Bronchus fibroblast of lung (primary cell): ENCODE results near the gene CCNB1. TPM values are rescaled to one million over a fixed set of nuclear protein-coding genes. Genes with fewer than 3 reads are reported as not detected.

Source experiments
- total RNA-seq: library from RNA; depleted of rRNA; stranded (reverse); fragments of >200 nt; gene quantifications from 2 replicates; pipeline ENCODE4 v1.2.3, GENCODE V29; 2015

Gene CCNB1
- 276 and 294 TPM in 2 replicates for total RNA-seq

DNA sequence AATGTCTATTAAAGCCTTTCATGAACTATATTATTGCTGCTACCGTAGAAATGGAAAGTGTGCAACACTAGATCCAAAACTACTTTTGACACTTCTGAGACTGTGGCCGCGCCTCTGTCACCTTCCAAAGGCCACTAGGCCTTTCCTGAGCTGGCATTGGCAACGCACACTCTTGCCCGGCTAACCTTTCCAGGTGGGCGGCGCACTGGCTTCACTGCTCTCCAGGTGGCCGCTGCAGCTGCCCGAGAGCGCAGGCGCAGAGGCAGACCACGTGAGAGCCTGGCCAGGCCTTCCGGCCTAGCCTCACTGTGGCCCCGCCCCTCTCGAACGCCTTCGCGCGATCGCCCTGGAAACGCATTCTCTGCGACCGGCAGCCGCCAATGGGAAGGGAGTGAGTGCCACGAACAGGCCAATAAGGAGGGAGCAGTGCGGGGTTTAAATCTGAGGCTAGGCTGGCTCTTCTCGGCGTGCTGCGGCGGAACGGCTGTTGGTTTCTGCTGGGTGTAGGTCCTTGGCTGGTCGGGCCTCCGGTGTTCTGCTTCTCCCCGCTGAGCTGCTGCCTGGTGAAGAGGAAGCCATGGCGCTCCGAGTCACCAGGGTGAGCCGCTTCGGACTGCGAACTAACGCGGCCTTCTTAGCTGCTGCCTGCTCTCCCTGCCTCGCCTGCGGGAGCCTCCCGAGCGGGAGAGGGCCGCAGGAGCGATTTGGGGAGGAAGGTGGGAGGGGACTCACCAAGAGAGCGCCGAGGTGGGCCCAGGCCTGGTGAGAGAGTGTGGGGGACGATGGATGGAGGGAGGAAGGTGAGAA lies at the start of gene CCNB1:
TSS of gene CCNB1 (plus strand) at position 465 of the 807 bp plus-strand sequence. CDS start at position 578, 113 bp downstream.

DNA sequence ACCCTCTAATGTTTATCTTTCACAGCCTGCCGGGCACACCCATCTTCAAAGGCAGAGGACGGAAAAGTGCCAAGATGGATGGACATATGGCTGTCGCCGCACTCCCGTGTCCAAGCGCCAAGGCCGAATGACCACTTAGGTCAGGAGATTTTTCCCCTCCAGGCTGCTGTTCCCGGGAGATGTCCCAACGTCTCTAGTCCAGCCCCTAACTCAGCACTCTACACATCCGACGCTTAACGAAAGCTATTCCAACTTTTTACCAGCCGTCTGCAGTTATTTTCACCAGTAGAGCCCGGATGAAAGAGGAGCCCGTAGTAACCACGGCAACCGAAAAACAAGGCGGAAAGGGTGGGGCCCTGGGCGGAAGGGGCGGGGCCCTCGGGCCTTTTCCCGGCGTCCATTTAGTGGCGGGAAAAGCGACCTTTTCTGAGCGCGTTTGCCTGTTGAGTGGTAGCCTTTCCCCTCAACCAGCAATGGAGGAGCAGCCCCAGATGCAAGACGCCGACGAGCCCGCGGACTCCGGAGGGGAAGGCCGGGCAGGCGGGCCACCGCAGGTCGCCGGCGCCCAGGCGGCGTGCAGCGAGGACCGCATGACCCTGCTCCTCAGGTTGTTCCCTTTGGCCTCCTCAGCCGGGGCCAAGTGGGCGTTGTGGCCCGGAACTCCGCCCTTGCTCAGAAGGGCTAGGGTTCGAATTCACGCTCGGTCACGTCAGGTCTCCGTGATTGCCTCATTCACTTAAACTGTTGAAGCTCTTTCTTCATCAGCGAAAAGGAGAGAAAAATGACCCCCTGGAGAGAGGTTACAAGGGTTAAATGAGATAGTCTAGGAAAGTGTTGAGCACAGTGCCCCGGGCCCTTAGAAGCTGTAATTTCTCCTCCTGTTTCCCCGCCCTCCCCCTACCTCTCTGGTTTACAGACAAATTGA lies 22.5 kb downstream of the CCNB1 start, which contains the start of gene CENPH:
TSS of gene CENPH (plus strand) at position 422 of the 925 bp plus-strand sequence. CDS start at position 474, 52 bp downstream.

Other genes with a start within 250 kb of the CCNB1 start
- 35.7 and 40.3 TPM in 2 replicates for gene SLC30A5, start 73.1 kb upstream of the CCNB1 start, total RNA-seq
- gene CENPH, start 22.4 kb downstream of the CCNB1 start, total RNA-seq, result 35.8 and 44.7 TPM in 2 replicates
- 34.5 and 35.3 TPM in 2 replicates for gene CDK7, start 67.7 kb downstream of the CCNB1 start, total RNA-seq
- gene CCDC125, start 165.7 kb downstream of the CCNB1 start, total RNA-seq, result 1.5 and 2.2 TPM in 2 replicates
- 20.8 and 27.4 TPM in 2 replicates for gene AK6, start 202.4 kb downstream of the CCNB1 start, total RNA-seq
- 85.6 and 89.8 TPM in 2 replicates for gene TAF9, start 202.4 kb downstream of the CCNB1 start, total RNA-seq
- gene RAD17, start 202.7 kb downstream of the CCNB1 start, total RNA-seq, result 14.7 and 16.5 TPM in 2 replicates
- gene MARVELD2, start 248.0 kb downstream of the CCNB1 start, total RNA-seq, result 2.1 and 2.2 TPM in 2 replicates